Measurements from ENCODE around the gene DEPP1.

DNA sequence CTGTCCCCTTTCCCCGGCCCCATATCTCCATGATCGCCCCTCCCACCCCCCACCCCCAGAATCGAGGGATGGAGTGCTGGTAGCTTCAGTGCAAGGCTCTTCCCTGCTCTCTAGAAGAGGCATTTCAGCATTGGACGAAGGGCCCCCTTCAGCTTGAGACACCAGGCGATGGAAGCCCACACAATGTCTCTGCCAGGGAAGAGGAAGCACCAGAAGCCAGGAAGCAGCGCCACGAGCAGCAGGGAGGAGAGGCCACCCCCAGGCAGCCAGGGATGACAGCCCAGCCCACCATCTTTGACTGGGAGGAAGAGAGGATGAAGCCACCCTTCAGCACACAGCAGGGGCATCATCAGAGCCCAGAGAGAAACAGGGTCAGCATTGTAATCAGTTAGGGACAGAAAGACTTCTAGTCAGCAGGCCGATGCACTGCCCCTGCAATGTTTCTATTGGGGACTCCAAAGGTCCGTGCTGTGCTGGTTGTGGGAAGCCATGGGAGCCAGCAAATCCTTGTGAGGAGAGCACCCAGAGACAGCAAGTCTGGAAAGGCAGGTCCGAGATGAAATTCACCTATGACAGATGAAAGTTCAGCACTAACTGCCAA lies 51.8 kb downstream of the DEPP1 start:
- TF ChIP-seq ZNF274 (IDR thresholded peaks at IDR 0.05; ENCODE audit: low read depth, low read length) (no peak), YY1 (IDR thresholded peaks at IDR 0.05; ENCODE audit: insufficient read depth, insufficient read length) (no peak), SUZ12 (IDR thresholded peaks at IDR 0.05; ENCODE audit: extremely low read depth, insufficient read depth, insufficient read length) (no peak)

All from NT2/D1 (cell line).